H54 (cell line): ENCODE measurements around the gene ADAMTS13.

Source experiments
- DNase-seq: peaks from one replicate; pipeline ENCODE4 v3.0.0; 2011; ENCODE audit warnings: low spot score, mixed read lengths; ENCODE audit not compliant: insufficient read length
- FAIRE-seq: peaks from 3 replicates; lab custom pipeline; 2011; peaks lifted over from hg19 to GRCh38; lab: Jason Lieb, UNC
- POLR2A ChIP-seq: IDR thresholded peaks from 2 replicates; pipeline ENCODE4 v1.6.1; 2011; ENCODE audit warnings: low read depth, mild to moderate bottlenecking, low read length

Gene ADAMTS13

DNA sequence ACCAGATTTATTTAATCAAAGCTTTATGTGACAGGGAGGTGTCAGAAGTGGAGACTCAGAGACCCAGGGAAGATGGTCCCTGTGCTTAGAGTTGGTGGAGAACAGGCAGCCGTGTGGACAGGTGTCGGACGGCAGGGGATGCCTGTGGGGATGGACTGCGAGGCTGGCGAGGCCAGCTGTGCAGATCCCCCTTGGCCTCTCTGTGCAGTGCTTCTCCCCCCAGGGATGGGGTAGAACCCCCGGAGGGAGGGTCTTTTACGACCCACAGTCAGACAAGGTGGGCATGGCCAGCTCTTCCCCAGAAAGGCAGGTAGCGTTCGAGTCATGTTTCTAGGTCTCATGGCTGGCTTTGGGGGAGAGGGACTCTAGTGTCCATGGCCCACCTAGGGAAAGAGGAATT lies 61.4 kb downstream of the ADAMTS13 start:
- DNase-seq (no peak), FAIRE-seq (no peak)
- TF ChIP-seq POLR2A: no peak

DNA sequence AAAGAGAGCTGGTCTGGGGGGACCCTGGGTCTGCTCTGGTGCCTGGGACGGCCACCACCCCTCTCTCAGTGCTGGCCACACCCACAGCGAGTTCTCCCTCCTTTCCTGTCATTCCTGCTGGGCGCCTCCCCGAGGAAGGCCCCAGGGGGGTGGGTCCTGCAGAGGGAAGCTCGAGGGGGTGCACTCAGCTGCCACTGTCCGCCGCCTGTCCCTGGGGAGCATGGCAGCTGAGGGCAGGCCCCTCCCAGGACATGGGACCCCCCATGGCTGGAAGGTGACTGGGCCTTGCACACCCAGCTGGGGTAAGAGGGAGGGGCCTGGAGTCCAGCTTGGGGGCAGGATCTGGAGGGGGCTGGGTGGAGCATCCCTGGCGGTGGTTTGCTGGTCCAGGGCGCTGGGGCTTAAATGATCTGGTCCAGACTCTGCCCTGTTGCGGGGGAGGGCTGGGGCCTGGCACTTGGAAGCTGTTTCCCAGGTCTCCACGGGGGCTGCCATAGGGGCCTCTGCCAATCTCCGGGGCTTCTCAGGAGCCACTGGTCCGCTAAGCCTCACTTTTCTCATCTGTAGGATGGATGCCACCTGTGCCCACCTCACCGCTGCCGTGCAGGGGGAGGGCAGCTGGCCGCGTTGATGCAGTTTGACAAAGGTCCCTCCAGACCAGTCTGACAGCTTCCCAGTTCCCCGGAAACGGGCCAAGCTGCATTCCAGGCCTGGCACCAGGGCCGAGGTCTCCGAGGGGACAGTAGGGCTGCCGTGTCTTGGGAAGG lies 62.7 kb downstream of the ADAMTS13 start:
- DNase-seq: no peak
- TF ChIP-seq POLR2A: no peak
- FAIRE-seq: no peak

DNA sequence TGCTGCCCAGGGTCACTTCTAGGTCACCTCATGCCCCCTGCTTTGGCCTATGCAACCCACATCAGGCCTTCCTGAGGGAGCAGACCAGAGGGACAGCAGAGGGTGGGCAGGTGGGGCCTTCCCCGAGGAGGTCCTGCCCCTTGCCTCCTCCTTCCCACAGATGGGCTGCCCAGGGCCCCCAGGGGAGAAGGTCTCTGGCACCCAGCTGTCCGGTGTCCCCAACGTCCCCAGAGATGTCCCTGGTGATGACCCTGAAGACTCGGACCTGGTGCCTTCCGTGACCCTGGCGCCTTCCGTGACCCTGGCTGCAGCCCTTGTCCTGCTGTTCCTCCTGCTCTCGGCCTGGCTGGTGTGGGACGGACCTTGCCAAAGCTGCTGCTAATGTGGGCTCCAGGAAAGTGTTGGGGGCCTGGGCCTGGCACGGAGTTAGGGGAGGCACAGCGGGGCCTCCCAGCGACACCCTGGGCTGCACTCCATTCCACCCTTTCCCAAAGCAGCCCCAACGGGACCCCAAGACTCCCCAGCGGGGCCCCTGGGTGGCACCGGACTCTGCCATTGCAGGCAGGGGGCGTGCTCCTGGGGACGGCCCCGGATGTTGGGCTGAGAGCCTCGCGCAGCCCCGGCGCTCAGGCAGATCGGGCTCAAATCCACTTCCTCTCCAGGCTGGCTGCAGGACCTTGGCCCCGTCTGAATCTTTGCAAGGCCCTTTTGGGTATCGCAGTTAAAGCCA lies 63.5 kb downstream of the ADAMTS13 start:
- no peak for FAIRE-seq
- TF ChIP-seq POLR2A: no peak
- no peak for DNase-seq

DNA sequence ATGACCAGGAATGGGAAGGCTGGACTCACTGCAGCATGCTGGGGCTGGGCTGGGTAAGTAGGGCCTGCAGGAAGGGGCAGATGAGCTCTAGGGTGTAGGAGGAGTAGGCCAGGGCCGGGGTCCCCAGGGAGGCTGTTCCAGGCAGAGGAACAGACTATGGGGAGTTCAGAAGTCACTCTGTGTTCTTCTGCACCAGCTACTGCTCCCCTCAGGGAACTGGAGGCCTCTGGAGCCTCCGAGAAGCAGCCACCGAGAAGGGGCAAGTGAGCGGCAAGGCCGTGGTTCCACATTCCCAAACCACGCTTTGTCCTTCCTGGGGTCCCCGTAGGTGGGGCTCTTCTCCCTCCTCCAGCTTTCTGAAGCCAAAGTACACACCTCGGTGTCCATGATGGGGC lies 65.2 kb downstream of the ADAMTS13 start:
- DNase-seq (no peak), FAIRE-seq (no peak)
- TF ChIP-seq POLR2A: no peak

DNA sequence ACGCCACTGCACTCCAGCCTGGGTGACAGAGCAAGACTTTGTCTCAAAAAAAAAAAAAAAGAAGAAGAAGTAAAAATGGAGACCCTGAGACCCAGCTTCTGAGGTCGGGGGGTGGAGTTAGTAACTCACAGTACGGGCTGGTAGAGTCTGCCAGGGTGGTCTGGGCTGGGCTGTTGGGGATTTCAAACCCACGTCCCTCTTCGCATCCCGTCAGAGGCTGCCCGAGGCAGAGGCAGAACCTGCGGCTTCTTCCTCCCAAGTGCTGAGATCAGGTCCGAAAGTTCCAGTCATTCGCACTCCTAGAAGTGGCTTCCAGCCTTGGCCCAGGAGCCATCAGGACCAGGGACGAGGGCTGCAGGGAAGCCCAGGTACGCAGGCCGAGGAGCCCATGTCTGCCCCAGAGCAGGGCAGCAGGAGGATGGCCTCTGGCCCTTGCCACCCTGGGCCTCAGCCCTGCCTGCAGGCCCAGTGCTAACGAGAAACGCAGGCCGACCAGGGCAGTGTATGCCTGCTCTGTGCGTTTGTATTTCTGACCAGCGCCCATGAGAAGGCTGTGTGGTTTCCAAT lies 66.6 kb downstream of the ADAMTS13 start:
- no peak for TF ChIP-seq POLR2A
- DNase-seq (no peak), FAIRE-seq (no peak)

DNA sequence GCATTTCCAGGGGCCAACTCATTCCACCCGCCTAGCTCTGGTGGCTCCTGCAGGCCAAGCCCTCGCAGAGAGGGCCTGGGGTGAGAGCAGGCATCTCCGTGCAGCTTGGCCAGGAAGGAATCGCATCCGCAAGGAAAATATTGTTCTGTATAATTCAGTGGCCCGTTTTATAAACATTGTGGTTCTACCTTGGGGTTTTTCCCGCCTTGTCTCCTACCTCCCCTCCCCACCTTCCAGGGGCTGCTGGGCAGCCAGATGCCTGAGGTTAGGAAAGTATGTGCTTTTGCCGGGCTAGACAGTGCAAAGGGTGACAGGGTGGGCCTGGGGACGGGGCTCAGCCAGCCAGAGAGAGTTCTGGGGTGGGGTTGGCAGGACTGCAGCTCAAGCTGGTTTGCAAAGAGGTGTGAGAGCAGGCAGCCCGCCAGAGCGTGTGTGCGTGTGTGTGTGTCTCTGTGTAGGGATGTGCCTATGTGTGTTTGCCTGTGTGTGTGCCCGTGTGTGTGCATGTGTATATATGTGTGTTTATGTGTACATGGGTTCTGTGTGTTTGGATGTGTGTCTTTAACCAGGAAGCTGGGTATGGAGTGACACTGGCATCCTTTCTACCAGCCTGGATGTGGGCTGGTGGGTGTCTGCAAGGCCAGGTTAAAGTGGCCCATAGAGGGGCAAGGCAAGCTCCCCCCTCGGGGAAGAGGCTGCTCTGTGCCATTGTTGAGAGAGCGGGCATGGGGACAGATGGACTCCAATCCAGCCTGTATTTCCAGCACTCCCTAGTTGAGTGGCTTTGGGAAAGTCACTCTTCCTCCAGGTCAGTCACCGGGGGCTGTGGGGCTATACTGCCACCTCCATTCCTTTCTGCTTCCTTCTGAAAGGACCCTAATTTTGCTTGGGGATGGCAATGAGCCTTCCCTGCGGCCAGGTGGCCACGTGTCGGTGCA lies 67.4 kb downstream of the ADAMTS13 start:
- TF ChIP-seq POLR2A: no peak
- DNase-seq (no peak), FAIRE-seq (no peak)

DNA sequence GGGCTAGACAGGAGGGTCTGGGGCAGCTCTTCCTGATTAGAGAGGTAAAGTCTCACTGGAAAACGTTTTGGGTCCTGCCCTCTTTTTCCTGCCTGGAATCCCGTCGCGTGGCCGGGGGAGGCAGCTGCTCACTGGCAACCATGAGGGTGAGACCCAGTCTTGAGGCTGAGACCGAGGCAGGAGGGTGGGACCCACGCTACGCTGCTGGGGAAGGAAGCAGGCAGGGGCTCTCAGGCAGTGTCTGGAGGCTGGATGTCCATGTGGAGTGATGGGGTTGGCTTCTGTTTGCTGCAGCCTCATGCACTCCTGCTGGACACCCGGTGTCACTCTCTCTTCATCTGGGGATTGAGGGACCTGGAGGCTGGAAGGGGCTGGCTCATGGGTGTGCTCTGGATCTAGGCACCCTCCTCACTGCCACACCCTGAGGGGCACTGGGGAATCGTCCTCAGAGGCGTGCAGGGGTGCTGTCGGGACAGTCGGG lies 68.1 kb downstream of the ADAMTS13 start:
- DNase-seq (no peak), FAIRE-seq (no peak)
- TF ChIP-seq POLR2A: no peak

DNA sequence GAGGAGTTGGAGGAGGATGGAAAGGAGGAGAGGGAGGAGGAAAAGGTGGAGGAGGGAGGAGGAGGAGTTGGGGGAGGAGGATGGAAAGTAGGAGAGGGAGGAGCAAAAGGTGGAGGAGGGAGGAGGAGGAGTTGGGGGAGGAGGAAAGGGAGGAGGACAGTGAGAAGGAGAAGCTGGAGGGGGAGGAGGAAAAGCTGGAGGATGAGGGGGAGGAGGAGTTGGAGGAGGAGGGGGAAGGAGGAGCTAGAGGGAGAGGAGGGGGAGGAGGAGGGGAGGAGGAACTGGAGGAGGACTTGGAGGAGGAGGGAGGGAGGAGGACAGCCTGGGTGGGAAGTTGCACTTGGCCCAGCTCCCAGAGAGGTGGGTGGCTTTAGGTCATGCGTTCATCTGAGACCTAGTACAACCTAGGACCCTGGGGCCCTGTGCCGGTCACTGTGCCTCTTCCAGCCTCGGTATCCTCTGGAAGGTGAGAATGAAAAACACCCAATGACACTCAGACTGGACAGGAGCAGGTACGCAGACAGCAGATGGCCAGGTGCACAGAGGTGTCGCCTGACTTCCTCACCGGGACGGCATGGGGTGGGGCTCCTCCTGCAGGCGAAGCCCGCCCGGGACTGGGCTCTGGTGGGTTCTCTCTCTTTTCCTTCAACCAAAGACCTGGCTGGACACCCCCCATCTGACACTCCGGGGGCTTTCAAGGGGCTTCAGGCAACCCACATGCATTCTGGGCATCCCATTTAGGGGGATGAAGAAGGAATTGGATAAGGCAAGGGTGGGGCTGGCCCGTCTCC lies 68.9 kb downstream of the ADAMTS13 start:
- FAIRE-seq (no peak), DNase-seq (no peak)
- TF ChIP-seq POLR2A: no peak

DNA sequence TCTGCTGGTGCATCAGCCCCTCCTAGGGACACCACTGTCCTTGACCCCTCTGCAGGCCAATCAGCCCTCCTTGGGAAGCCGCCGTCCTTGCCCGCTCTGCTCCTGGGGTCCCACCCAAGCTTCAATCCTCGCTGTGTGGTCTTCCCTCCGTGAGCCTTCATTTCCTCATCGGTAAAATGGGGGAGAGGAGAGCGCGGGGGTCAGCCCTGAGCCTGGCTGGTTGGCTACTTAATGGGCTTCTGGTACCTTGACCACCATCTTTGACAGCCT lies 69.4 kb downstream of the ADAMTS13 start:
- no peak for DNase-seq
- no peak for FAIRE-seq
- TF ChIP-seq POLR2A: no peak

DNA sequence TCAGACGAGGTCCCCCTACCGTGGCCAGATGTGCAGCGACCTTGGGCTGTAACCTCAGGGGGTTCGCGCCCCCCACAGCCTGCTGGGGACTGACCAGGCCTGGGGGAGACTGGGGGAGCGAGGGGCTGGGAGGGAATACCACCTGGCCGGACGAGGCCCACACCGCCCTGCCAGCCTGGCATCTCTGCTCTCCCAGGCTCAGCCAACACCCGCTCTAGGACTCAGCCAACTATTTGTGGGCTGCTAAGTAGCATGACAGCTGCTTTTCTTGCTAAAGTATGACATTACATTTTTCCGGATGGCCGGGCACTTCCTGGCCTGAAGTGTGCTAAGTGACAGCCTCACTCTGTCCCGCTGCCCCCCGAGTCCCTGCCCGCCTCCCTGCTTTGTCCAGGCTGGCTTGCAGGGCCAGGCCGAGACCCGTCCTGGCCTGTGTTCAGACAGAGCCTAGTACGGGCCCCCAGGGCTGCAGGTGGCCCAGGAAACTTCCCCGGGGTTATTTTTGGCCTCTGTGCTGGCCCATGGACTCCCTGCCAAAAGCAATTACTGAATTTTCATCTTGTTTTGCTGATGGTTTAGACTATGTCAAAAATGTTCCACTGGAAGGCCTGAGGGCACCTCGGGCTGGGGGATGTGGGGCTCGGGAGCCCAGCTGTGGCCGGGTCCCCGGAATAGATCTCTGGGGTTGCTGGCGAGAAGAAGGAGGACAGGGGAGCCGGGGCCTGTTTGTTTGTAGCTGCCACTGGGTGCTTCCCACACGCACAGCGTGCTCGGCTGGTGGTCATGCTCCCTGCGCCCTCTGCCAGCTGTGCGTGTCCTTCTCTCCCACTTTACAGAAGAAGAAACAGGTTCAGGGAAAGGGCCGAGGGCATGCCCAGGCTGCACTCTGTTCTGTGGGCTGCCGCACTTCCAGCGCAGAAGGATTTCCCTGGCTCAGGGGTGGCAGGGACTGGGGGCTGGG lies 70.2 kb downstream of the ADAMTS13 start:
- FAIRE-seq (no peak), DNase-seq (no peak)
- TF ChIP-seq POLR2A: no peak

DNA sequence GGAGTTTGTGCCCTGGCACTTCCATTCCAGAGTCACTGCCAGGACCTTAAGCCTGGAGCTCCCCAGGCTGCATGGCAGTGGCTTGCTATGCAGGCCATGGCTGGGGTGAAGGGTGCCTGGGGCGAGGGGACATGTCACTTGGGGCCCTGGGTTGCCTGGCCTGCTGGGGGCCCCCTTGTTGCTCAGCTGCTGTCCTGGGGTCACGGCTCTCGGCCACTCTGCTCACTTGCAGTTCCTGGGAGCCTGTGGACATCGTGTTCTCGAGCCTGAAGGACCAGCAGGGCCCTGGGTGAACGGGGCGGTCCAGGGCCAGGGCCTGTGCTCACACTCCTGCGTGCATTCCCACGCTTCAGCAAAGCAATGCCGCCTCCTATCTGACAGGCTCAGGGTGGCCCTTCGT lies 71.3 kb downstream of the ADAMTS13 start:
- FAIRE-seq (no peak), DNase-seq (no peak)
- no peak for TF ChIP-seq POLR2A
